NCI-H2227 treated with DMSO at 0.1 percent for 48 hours (cell line): Measurements from ENCODE around the gene ANKRD61.
"Not testable (repeated sequence)": the region's sequence is repeated elsewhere in the genome, so short reads cannot be mapped to it uniquely, and the experiment has no call there.

Experiments used
- DNase-seq: peaks from one replicate; lab custom pipeline; 2025; lab: John Stamatoyannopoulos, UW

ANKRD61 gene

DNA sequence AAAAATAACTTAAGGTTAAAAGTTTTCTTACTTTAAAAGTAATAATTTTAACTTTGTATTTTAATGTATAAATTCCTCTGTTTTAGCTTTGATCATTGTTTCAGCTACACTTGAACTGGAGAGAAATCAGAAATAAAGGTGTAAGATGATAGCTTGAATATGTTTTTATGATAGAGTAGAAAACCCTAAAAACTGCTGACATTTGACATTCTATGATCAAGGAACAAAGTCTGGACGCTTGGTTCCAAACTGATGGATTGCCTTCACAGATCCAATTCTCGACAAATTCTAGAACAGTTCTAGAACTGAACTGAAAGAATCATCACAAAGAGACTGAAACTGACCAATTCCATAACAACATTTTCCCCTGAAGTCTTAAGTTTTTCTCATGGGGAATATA lies at the start of gene ANKRD61:
ANKRD61 (plus strand) TSS at position 389 of the 400 bp plus-strand sequence; CDS start at position 389, 0 bp downstream.
- DNase-seq: no peak

DNA sequence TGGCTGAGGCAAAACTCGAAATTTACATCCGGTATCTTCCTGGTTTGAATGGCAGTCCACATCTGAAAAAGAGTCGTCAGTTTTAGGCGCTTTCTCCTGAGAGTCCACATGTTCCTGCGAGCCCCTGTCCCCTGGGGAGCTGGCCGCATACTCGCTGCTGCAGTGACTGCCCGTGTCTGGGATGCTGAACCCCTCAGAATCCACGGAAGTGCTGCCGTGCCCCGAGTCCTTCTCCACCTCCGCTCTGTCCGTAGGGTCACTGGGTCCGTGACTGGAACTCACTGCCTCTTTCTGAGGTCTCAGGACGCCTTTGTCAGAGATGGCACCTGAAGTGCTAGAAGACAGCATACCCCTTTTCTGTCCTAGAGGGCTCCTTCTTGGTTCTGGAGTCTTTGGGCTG lies 44.1 kb upstream of the ANKRD61 start:
- not testable (repeated sequence) for DNase-seq

- peak; percentile 43 for DNase-seq
Observed at GRCh38 chr7:5997210-5997808, 33.9 kb upstream of the ANKRD61 start.

DNA sequence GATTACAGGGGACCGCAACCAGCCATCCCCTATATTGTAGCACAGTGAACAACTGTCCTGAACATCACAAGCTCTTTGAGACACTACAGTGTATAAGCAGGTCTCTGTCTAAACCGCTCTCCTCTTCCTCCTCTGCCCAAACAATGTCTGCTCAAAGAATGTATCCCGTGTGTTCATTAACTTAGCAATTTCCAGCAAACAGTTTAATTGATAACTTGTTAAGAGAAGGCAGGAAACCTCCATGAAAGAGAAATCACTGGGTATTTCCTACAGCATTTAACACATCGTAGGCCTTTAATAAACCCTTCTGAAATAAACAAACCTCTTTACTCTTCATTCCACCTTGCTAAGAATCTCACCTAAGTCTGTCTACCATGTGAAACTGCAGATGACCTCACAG lies 23.8 kb upstream of the ANKRD61 start:
- no peak for DNase-seq

- DNase-seq: not testable (repeated sequence)
Observed at GRCh38 chr7:6007835-6008590, 23.2 kb upstream of the ANKRD61 start.

DNA sequence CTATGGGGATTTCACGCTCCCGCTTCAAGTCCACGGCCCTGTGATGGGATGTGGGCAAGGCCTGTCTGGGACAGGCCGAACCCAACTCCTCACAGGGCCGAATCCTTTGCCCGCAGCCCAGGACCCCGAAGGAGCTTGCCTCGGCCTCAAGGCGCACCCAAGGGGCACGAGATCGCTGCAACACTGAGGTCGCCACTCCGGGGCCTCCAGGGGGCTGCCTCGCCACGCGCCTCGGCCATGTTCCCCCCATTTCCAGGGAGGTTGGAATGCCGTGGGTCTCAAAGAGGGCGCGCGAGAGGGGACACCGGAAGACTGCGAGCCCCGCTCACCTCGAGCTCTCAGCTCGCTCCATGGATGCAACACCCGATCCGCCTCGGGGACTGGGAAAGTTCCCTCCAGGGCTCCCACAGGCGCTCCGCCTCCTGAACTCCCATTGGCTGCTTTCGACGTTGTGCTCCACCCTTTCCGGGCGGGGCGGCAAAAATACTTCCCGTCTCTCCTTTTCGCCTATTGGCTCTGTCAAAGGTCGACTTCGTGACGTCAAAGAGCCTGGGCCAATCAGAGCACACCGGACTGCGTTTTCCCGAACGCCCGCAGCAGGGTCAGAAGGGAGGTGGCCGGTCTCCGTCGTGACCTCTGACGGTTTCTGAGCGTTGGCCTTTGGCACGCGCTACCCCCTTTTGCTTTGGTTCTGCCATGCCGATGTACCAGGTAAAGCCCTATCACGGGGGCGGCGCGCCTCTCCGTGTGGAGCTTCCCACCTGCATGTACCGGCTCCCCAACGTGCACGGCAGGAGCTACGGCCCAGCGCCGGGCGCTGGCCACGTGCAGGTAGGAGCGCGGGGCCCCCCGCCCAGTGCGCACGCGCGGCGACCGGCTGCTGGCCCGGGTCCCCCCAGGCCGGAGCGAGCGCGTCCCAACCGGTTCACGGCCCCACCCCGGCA lies 22.2 kb upstream of the ANKRD61 start, which contains the start of the genes AIMP2 and PMS2:
AIMP2 (plus strand) TSS at position 605 of the 944 bp plus-strand sequence; CDS start at position 697, 92 bp downstream.
PMS2 (minus strand) TSS at position 382 of the 944 bp plus-strand sequence; CDS start at position 352, 30 bp downstream.
- peak; percentile 92 for DNase-seq

- not testable (repeated sequence) for DNase-seq
Observed at GRCh38 chr7:6010370-6010769, 20.8 kb upstream of the ANKRD61 start.

GRCh38 chr7:6011541-6011940 lies 19.6 kb upstream of the ANKRD61 start:
- no peak for DNase-seq

GRCh38 chr7:6012355-6013104 lies 18.6 kb upstream of the ANKRD61 start:
- DNase-seq: no peak

- DNase-seq: no peak
Observed at GRCh38 chr7:6015917-6016652, 15.1 kb upstream of the ANKRD61 start.

- no peak for DNase-seq
Observed at GRCh38 chr7:6016653-6016966, 14.6 kb upstream of the ANKRD61 start.

- DNase-seq: no peak
Observed at GRCh38 chr7:6020371-6021286, 10.5 kb upstream of the ANKRD61 start.

- DNase-seq: no peak
Observed at GRCh38 chr7:6022707-6023106, 8.5 kb upstream of the ANKRD61 start.

DNA sequence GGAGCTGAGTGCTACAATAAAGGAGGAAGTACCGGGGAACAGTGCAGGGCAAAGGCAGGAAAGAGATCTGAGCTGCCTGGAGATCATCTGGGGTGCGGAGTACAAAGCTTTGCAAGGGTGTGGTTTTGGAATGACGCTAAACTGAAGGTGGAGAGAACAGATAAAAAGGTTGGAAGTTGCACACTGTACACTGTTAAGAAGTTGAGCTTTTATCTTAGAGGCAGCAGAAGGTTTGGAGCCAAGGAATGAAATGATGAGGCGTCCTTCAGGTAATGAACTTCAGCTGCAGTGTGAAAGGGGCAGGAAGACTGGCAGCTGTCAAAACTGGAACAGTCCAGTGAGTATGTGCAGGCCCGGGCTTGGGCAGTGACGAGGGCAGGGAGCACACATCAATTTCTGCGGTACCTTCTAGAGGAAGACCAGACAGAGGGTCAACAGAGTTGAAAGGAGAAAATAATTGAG lies 7.2 kb upstream of the ANKRD61 start:
- no peak for DNase-seq

- no peak for DNase-seq
Observed at GRCh38 chr7:6026011-6026819, 5.0 kb upstream of the ANKRD61 start.

- DNase-seq: no peak
Observed at GRCh38 chr7:6026820-6027311, 4.3 kb upstream of the ANKRD61 start.

DNA sequence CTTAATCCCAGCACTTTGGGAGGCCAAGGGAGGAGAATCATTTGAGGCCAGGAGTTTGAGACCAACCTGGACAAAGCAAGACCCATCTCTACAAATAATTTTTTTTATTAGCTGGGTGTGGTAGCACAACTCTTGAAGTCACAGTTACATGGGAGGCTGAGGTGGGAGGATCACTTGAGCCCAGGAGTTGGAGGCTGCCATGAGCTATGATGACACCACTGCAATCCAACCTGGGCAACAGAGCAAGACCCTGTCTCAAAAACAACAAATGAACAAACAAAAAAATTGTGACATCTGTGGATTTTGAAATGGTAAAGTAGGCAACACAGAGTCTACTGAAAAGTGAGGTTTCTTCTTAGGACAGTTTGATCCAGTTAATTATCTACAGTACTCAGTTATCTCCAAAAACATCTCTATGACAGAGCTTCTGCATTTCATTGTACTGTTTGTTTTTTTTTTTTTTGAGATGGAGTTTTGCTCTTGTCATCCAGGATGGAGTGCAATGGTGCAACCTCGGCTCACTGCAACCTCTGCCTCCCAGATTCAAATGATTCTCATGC lies 3.3 kb upstream of the ANKRD61 start:
- DNase-seq: no peak

GRCh38 chr7:6028563-6028962 lies 2.6 kb upstream of the ANKRD61 start:
- no peak for DNase-seq
